Measurements from ENCODE around the gene NKAP.
"Not testable (repeated sequence)": the region's sequence is repeated elsewhere in the genome, so short reads cannot be mapped to it uniquely, and the experiment has no call there.

NKAP gene

DNA sequence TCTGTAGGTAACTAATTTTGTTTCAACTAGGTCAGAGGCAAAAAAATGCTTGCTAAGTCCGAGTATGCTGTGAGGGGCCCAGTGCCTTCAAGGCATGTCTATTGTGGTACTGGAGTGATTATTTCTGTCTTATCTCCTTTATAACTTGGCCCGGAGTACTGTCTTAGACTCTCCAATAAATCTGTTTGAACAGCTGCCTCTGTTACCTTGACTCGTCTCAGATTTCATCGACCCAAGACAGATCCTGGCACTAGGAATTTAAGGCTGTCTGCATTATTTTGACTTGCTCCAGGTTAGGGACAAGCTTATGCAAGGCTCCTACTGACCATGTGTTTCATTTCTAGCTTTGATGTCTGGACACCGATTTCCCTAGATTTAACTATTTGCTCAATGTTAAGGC is 41.1 kb upstream of the NKAP start:
- no peak for DNase-seq (ENCODE audit: low read depth, low spot score)
- no peak for TF ChIP-seq CTCF (IDR thresholded peaks at IDR 0.05; ENCODE audit: insufficient read depth, low read length, missing control alignments)
- POLR2A ChIA-PET: no interaction called here
- H3K4me3 ChIP-seq (ENCODE audit: low read depth, low read length): no peak overlapping the region
- CTCF ChIA-PET: no interaction called here

GRCh38 chrX:119983494-119983893 is 39.9 kb upstream of the NKAP start:
- ChIA-PET POLR2A (no interaction called here), CTCF (no interaction called here)
- no peak overlapping the region for H3K4me3 ChIP-seq (ENCODE audit: low read depth, low read length)
- no peak for TF ChIP-seq CTCF (IDR thresholded peaks at IDR 0.05; ENCODE audit: insufficient read depth, low read length, missing control alignments)
- no peak for DNase-seq (ENCODE audit: low read depth, low spot score)

- H3K4me3 ChIP-seq (ENCODE audit: low read depth, low read length): no peak overlapping the region
- POLR2A ChIA-PET: no interaction called here
- no peak for DNase-seq (ENCODE audit: low read depth, low spot score)
- TF ChIP-seq CTCF (IDR thresholded peaks at IDR 0.05; ENCODE audit: insufficient read depth, low read length, missing control alignments): no peak
- CTCF ChIA-PET: interaction anchor here (0.6 kb wide), 1 partner anchor 12 kb away, joined by 3 read pairs; no protein-coding TSS in a partner anchor
Measured at GRCh38 chrX:119982145-119982544, 38.6 kb upstream of the NKAP start.

- no peak for DNase-seq (ENCODE audit: low read depth, low spot score)
- CTCF ChIA-PET: interaction anchor here (0.6 to 1.7 kb wide), 5 partner anchors 9 to 233 kb away, joined by 3 to 6 read pairs (median 3); no protein-coding TSS in a partner anchor
- POLR2A ChIA-PET: no interaction called here
Measured at GRCh38 chrX:119981286-119982070, 37.9 kb upstream of the NKAP start.

GRCh38 chrX:119977172-119977571 is 33.6 kb upstream of the NKAP start:
- POLR2A ChIA-PET; CTCF ChIA-PET; H3K4me3 ChIP-seq (ENCODE audit: low read depth, low read length); DNase-seq (ENCODE audit: low read depth, low spot score): not testable (repeated sequence)

More at GRCh38 chrX:119981286-119982070, 37.9 kb upstream of the NKAP start:
- TF ChIP-seq CTCF (IDR thresholded peaks at IDR 0.05; ENCODE audit: insufficient read depth, low read length, missing control alignments): peak; percentile 36
- H3K4me3 ChIP-seq (ENCODE audit: low read depth, low read length): no peak overlapping the region

- CTCF ChIA-PET: no interaction called here
- POLR2A ChIA-PET: no interaction called here
- no peak for TF ChIP-seq CTCF (IDR thresholded peaks at IDR 0.05; ENCODE audit: insufficient read depth, low read length, missing control alignments)
- no peak for DNase-seq (ENCODE audit: low read depth, low spot score)
- H3K4me3 ChIP-seq (ENCODE audit: low read depth, low read length): no peak overlapping the region
Measured at GRCh38 chrX:119971184-119971583, 27.6 kb upstream of the NKAP start.

DNA sequence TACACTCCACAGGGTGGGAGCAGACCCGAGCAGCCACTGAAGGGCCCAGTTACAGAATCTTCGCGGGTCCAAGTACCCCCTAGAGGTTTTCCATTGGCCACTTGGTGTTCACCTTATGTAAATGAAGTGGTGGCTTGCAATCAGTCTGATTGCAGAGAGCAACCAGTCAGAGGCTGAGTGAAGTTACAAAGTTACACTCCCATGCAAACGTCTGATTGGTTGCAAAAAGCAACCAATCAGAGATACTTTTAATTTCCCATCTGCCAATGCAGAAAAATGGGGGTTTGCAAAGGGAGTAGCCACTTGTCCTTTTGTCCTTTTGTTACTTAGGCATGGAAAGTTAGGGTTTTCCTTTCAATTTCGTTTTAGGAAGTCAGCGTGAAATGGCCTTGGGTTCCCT is 27.0 kb upstream of the NKAP start:
- no peak overlapping the region for H3K4me3 ChIP-seq (ENCODE audit: low read depth, low read length)
- POLR2A ChIA-PET: no interaction called here
- no peak for TF ChIP-seq CTCF (IDR thresholded peaks at IDR 0.05; ENCODE audit: insufficient read depth, low read length, missing control alignments)
- no peak for DNase-seq (ENCODE audit: low read depth, low spot score)
- CTCF ChIA-PET: no interaction called here

GRCh38 chrX:119966837-119967236 is 23.3 kb upstream of the NKAP start:
- CTCF ChIA-PET; DNase-seq (ENCODE audit: low read depth, low spot score); POLR2A ChIA-PET; H3K4me3 ChIP-seq (ENCODE audit: low read depth, low read length): not testable (repeated sequence)
